Measurements from ENCODE around the gene ADAMTS12. TPM values are rescaled to one million over a fixed set of nuclear protein-coding genes. Genes with fewer than 3 reads are reported as not detected.

Gene ADAMTS12
- total and polyA plus RNA-seq, 9 of the 15 experiments (the other 6 are each of a cell fraction or from before 2014, with no cell fraction given), result 0.11 TPM; not detected in 8

- no peak for TF ChIP-seq ZNF830 (CRISPR knock-in tag; IDR thresholded peaks at IDR 0.05)
- no peak for TF ChIP-seq ZNF57 (CRISPR knock-in tag; IDR thresholded peaks at IDR 0.05)
- no peak for TF ChIP-seq MXD1 (CRISPR knock-in tag; IDR thresholded peaks at IDR 0.05; ENCODE audit: borderline replicate concordance, poor library complexity, severe bottlenecking)
- no peak for TF ChIP-seq TAF15 (IDR thresholded peaks at IDR 0.05; ENCODE audit: low read depth, low read length)
- TF ChIP-seq TSC22D4 (tag; IDR thresholded peaks at IDR 0.05), result no peak
- no peak for TF ChIP-seq FOXK1 (CRISPR knock-in tag; IDR thresholded peaks at IDR 0.05; ENCODE audit: borderline replicate concordance)
These were observed 102.2 kb downstream of the ADAMTS12 start (continued) for GRCh38 chr5:33789567-33789957.

GRCh38 chr5:33788922-33789566 lies 102.7 kb downstream of the ADAMTS12 start:
- no peak for ATAC-seq
- H3K27ac ChIP-seq (ENCODE audit: extremely low read depth, low read depth, low read length), result no peak overlapping the region
- H3K27me3 ChIP-seq (ENCODE audit: control insufficient read depth in 2 of 2, insufficient read depth in 2 of 2, low read length in 2 of 2), result peaks cover 0 to 9% of the 10 kb centered on the region in 2 experiments; a peak in 2 of 5 replicates
- ChIA-PET POLR2A (no interaction called here), CTCF (ENCODE audit: low intra/inter-chr PET ratio) (no interaction called here)
- H3K4me3 ChIP-seq, result no peak overlapping the region
- no peak overlapping the region for H2AFZ ChIP-seq (ENCODE audit: low read depth, low read length)
- H3K36me3 ChIP-seq (ENCODE audit: control insufficient read depth, insufficient read depth, low read length), result no peaks in the 10 kb centered on the region
- H3K4me1 ChIP-seq (replicated peaks in 1 of 2; ENCODE audit: control insufficient read depth in 2 of 2, insufficient read depth in 2 of 2, low read length in 2 of 2), result no peaks in the 10 kb centered on the region
- no peaks in the 10 kb centered on the region; the same call in 1 of the 2 replicates for H4K20me1 ChIP-seq (replicated peaks; ENCODE audit: control insufficient read depth, insufficient read depth, low read length)
- DNase-seq (ENCODE audit: extremely low read depth in 1 of 4, low spot score in 3 of 4), result no peak
- H3K9me1 ChIP-seq (ENCODE audit: control insufficient read depth, insufficient read depth, low read length), result no peaks in the 10 kb centered on the region
- intact Hi-C loops (cut with micrococcal nuclease), result no loop called here
- no peak for FAIRE-seq
- H3K9me3 ChIP-seq (replicated peaks; ENCODE audit: control insufficient read depth, insufficient read depth, low read depth, low read length), result no peaks in the 10 kb centered on the region
- BruUV-seq (replicated peaks), result no TSS peak
- no peak overlapping the region for H3K9ac ChIP-seq (ENCODE audit: insufficient read depth in 1 of 2, low read depth in 2 of 2, low read length in 2 of 2)
- in situ Hi-C loops (cut with MboI), result no loop called here
- 0% methylated on average over 4 of the region's 4 CpGs for WGBS (ENCODE audit: insufficient coverage, low coverage, missing lambda C conversion rate)
- no peaks in the 10 kb centered on the region for H3K79me2 ChIP-seq (ENCODE audit: control insufficient read depth, insufficient read depth, low read length)
- no peak overlapping the region for H3K4me2 ChIP-seq (ENCODE audit: insufficient read depth, low read length)
- TF ChIP-seq HDAC3 (IDR thresholded peaks at IDR 0.05; ENCODE audit: borderline replicate concordance, partially characterized antibody) (no peak), ZNF644 (tag; IDR thresholded peaks at IDR 0.05; ENCODE audit: low read depth) (no peak), TCF7 (IDR thresholded peaks at IDR 0.05; ENCODE audit: borderline replicate concordance) (no peak), SFPQ (IDR thresholded peaks at IDR 0.05; ENCODE audit: low read depth, low read length) (no peak), RERE (CRISPR knock-in tag; IDR thresholded peaks at IDR 0.05; ENCODE audit: borderline replicate concordance) (no peak), MYBL2 (IDR thresholded peaks at IDR 0.05; ENCODE audit: low read depth) (no peak), MYBL2 (CRISPR knock-in tag; IDR thresholded peaks at IDR 0.05; ENCODE audit: borderline replicate concordance) (no peak)
